Right renal cortex interstitium (tissue), 3 donors: ENCODE data around the gene C9orf78. TPM values are rescaled to one million over a fixed set of nuclear protein-coding genes. Genes with fewer than 3 reads are reported as not detected.

Experiments
- DNase-seq, 3 donors: peaks; one replicate each; pipeline ENCODE4 v3.0.0-alpha.2; 2013; ENCODE audit warnings: low read depth in 3 of 3, low spot score in 2 of 3
- polyA plus RNA-seq, 3 donors: library from polyadenylated mRNA; unstranded; fragments of 120-200 nt; gene quantifications; one replicate each; pipeline ENCODE4 v1.2.1, GENCODE V29; 2013; ENCODE audit not compliant: insufficient read length in 3 of 3

C9orf78 gene
- polyA plus RNA-seq, 3 donors = 85.9 to 97.0 (median 96.4) TPM

DNA sequence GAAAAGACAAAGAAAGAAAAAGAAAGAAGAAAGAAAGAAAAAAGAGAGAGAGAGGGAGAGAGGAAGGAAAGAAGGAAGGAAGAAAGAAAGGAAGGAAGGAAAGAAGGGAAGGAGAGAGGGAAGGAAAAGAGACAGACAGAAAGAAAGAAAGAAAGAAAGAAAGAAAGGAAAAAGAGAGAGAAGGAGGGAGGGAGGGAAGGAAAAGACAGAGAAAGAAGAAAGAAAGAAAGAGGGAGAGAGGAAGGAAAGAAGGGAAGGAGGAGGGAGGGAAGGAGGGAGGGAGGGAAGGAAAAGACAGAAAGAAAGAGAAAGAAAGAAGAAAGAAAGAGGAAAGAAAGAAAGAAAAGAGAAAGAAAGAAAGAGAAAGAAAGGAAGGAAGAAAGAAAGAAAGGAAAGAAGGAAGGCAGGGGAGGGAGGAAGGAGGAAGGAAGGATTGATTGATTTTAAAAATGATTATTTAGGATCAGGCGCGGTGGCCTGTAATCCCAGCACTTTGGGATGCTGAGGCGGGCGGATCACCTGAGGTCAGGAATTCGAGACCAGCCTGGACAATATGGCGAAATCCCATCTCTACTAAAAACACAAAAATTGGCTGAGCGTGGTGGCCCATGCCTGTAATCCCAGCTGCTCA, 55.4 kb downstream of the C9orf78 start:
- DNase-seq = no peak

DNA sequence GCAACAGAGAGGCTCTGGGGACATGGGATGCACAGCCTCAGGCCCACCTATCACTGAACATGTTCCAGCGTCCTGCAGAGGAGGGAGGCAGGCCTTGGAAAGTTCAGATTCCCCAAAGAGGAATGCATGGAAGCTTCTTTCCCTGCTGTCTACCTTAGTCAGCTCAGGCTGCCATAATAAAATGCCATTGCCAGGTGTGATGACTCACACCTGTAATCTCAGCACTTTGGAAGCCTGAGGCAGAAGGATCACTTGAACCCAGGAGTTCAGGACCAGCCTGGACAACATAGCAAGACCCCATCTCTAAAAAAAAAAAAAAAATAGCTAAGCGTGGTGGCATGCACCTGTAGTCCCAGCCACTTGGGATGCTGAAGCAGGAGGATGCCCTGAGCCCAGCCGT, 56.6 kb downstream of the C9orf78 start:
- DNase-seq = no peak

DNA sequence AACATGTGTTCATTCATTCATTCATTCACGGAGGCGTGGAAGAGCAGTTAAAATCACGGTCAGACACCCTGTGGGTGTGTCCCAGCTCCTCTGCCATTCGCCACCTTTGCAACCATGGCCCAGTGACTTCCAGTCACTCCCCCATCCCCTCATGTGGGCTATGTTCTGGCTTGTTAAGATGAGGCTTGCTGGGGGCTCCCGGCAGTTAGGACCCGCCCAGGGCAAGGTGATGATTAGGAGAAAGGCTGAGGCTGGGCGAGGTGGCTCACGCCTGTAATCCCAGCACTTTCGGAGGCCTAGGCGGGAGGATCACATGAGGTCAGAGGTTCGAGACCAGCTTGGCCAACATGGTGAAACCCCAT, 57.3 kb downstream of the C9orf78 start:
- DNase-seq = no peak

Other genes with a start within 250 kb of the C9orf78 start
- gene C9orf50, start 214.2 kb downstream of the C9orf78 start, polyA plus RNA-seq = under 1 TPM; 0.34 to 0.57 (median 0.35) TPM
- 10 to 100 TPM; 32.0 to 35.3 (median 32.5) TPM for gene NTMT1, start 209.1 kb downstream of the C9orf78 start, polyA plus RNA-seq
- 10 to 100 TPM; 14.2 to 17.0 (median 16.5) TPM for gene ASB6, start 193.1 kb downstream of the C9orf78 start, polyA plus RNA-seq
- under 1 TPM; 0.85 to 1.00 (median 0.92) TPM for gene PRRX2, start 169.6 kb downstream of the C9orf78 start, polyA plus RNA-seq
- gene PTGES, start 82.2 kb downstream of the C9orf78 start, polyA plus RNA-seq = 1 to 10 TPM; 3.7 to 5.3 (median 5.1) TPM
- gene TOR1B, start 32.1 kb downstream of the C9orf78 start, polyA plus RNA-seq = 10 to 100 TPM; 18.4 to 20.8 (median 20.0) TPM
- gene TOR1A, start 11.1 kb downstream of the C9orf78 start, polyA plus RNA-seq = 10 to 100 TPM; 43.9 to 45.0 (median 44.1) TPM
- 10 to 100 TPM; 16.4 to 19.3 (median 16.8) TPM for gene USP20, start 183 bp upstream of the C9orf78 start, polyA plus RNA-seq
- gene FNBP1, start 207.9 kb upstream of the C9orf78 start, polyA plus RNA-seq = 10 to 100 TPM; 45.0 to 51.4 (median 51.1) TPM
- 10 to 100 TPM; 53.8 to 56.0 (median 54.4) TPM for gene GPR107, start 218.6 kb upstream of the C9orf78 start, polyA plus RNA-seq